HG03521 (cell line): ENCODE results near the gene DPP7.
"Not testable (repeated sequence)": the region's sequence is repeated elsewhere in the genome, so short reads cannot be mapped to it uniquely, and the experiment has no call there.

Experiments used
- ATAC-seq: cut with Tn5 transposase; IDR thresholded peaks from one replicate; pipeline ENCODE4 v1.9.1; 2021; ENCODE audit warnings: mild to moderate bottlenecking, moderate library complexity; ENCODE audit not compliant: unreplicated experiment

Gene DPP7

GRCh38 chr9:137148242-137148641 lies 33.7 kb upstream of the DPP7 start:
- no peak for ATAC-seq

- ATAC-seq = no peak
Observed at GRCh38 chr9:137147793-137148160, 33.2 kb upstream of the DPP7 start.

GRCh38 chr9:137147091-137147792 lies 32.7 kb upstream of the DPP7 start:
- ATAC-seq = no peak

- ATAC-seq = no peak
Observed at GRCh38 chr9:137146527-137146918, 32.0 kb upstream of the DPP7 start.

- ATAC-seq = no peak
Observed at GRCh38 chr9:137145731-137146526, 31.4 kb upstream of the DPP7 start.

GRCh38 chr9:137143459-137143858 lies 28.9 kb upstream of the DPP7 start:
- no peak for ATAC-seq

- ATAC-seq = no peak
Observed at GRCh38 chr9:137141976-137142936, 27.7 kb upstream of the DPP7 start.

- ATAC-seq = no peak
Observed at GRCh38 chr9:137141050-137141810, 26.7 kb upstream of the DPP7 start.

- no peak for ATAC-seq
Observed at GRCh38 chr9:137140151-137141012, 25.8 kb upstream of the DPP7 start.

- no peak for ATAC-seq
Observed at GRCh38 chr9:137139468-137140150, 25.1 kb upstream of the DPP7 start.

- ATAC-seq = no peak
Observed at GRCh38 chr9:137138722-137139467, 24.4 kb upstream of the DPP7 start, which contains the start of gene GRIN1. GRIN1 (plus strand) TSS chr9:137139154; CDS start chr9:137139487, 333 bp downstream.

GRCh38 chr9:137138058-137138721 lies 23.7 kb upstream of the DPP7 start:
- no peak for ATAC-seq

- ATAC-seq = no peak
Observed at GRCh38 chr9:137136881-137137607, 22.5 kb upstream of the DPP7 start.

GRCh38 chr9:137136261-137136880 lies 21.8 kb upstream of the DPP7 start:
- no peak for ATAC-seq

- not testable (repeated sequence) for ATAC-seq
Observed at GRCh38 chr9:137135154-137135553, 20.6 kb upstream of the DPP7 start.

GRCh38 chr9:137134191-137134590 lies 19.7 kb upstream of the DPP7 start:
- no peak for ATAC-seq
